GM12878 (cell line): ENCODE results near the gene MRPS14. TPM values are rescaled to one million over a fixed set of nuclear protein-coding genes. Genes with fewer than 3 reads are reported as not detected.
A peak's percentile ranks its signal among the peaks of the same experiment; 100 is the strongest.

Source experiments
- BMI1 ChIP-seq: fragments of 450-650 bp; IDR thresholded peaks from 2 replicates; pipeline ENCODE4 v1.6.1; 2016; ENCODE audit warnings: mild to moderate bottlenecking, moderate library complexity, borderline replicate concordance
- BRCA1 ChIP-seq: IDR thresholded peaks from 2 replicates; pipeline ENCODE4 v1.6.1; 2011; ENCODE audit warnings: low read depth, low read length, improper control_type of control experiment
- DPF2 ChIP-seq: fragments of 450-650 bp; IDR thresholded peaks from 2 replicates; pipeline ENCODE4 v1.6.1; 2017; ENCODE audit warnings: mild to moderate bottlenecking
- IKZF1 ChIP-seq: fragments of 450-650 bp; conservative IDR thresholded peaks from 2 replicates; pipeline ENCODE4 v1.6.1; 2017; ENCODE audit warnings: antibody characterized with exemption, mild to moderate bottlenecking
- KLF5 ChIP-seq: fragments of 450-650 bp; IDR thresholded peaks from 2 replicates; pipeline ENCODE4 v1.6.1; 2014; ENCODE audit warnings: mild to moderate bottlenecking; ENCODE audit not compliant: partially characterized antibody
- LARP7 ChIP-seq: fragments of 450-650 bp; IDR thresholded peaks from 2 replicates; pipeline ENCODE4 v1.6.1; 2017; ENCODE audit warnings: mild to moderate bottlenecking
- NR2C2 ChIP-seq: IDR thresholded peaks from 2 replicates; pipeline ENCODE4 v1.6.1; 2011; ENCODE audit warnings: borderline replicate concordance, low read depth; ENCODE audit not compliant: control insufficient read depth, insufficient read length
- POLR2AphosphoS2 ChIP-seq: IDR thresholded peaks from 2 replicates; pipeline ENCODE4 v1.6.1; 2011; ENCODE audit warnings: low read depth, mild to moderate bottlenecking, low read length, improper control_type of control experiment, moderate library complexity
- SIN3A ChIP-seq: IDR thresholded peaks from 2 replicates; pipeline ENCODE4 v1.6.1; 2012; ENCODE audit warnings: low read depth, low read length, improper control_type of control experiment
- SUZ12 ChIP-seq: fragments of 200-600 bp; sonication (generic); IDR thresholded peaks from one replicate; pipeline ENCODE4 v1.6.1; 2018; ENCODE audit warnings: antibody characterized with exemption, mild to moderate bottlenecking; ENCODE audit not compliant: unreplicated experiment
- ZNF207 ChIP-seq: fragments of 450-650 bp; IDR thresholded peaks from 2 replicates; pipeline ENCODE4 v1.6.1; 2014; ENCODE audit warnings: antibody characterized with exemption, mild to moderate bottlenecking, borderline replicate concordance
- ZNF24 ChIP-seq: fragments of 450-650 bp; IDR thresholded peaks from 2 replicates; pipeline ENCODE4 v1.6.1; 2017; ENCODE audit warnings: antibody characterized with exemption, mild to moderate bottlenecking
- ZNF622 ChIP-seq: fragments of 450-650 bp; IDR thresholded peaks from 2 replicates; pipeline ENCODE4 v1.6.1; 2017; ENCODE audit warnings: mild to moderate bottlenecking, inconsistent platforms
- polyA plus RNA-seq, 11 experiments: library from polyadenylated mRNA; depleted of rRNA in 4 of 11; unstranded in 6 of 11; stranded (reverse) in 5 of 11; fragments of >200 nt; fragmentation: Nextera tagmentation in 4 of 11; fragmentation: Illumina TruSeq in 1 of 11; extraction: Ambion mirVana in 4 of 11; extraction: Trizol in 1 of 11; gene quantifications; 1 replicate in 1 of 11; 2 replicates in 10 of 11; pipeline versions ENCODE4 v1.2.1 to v1.2.3, GENCODE V29; 2011 to 2016; ENCODE audit warnings: inconsistent platforms in 2 of 11, missing spikeins in 2 of 11, low read depth in 1 of 11
- total RNA-seq, 4 experiments: library from RNA; depleted of rRNA in 3 of 4; stranded (reverse); fragments of >200 nt in 3 of 4; fragmentation: Illumina TruSeq in 1 of 4; extraction: Trizol in 1 of 4; gene quantifications; 2 replicates each; pipeline versions ENCODE4 v1.2.1 to v1.2.3, GENCODE V29; 2013 to 2021
- TF ChIP-seq, protein P1 (sequence below): fragments of 450-650 bp; conservative IDR thresholded peaks from 2 replicates; pipeline ENCODE4 v1.6.1; 2017; ENCODE audit warnings: mild to moderate bottlenecking, moderate library complexity
- TF ChIP-seq, protein P2 (sequence below): fragments of 450-650 bp; IDR thresholded peaks from 2 replicates; pipeline ENCODE4 v1.6.1; 2016; ENCODE audit warnings: mild to moderate bottlenecking, moderate library complexity, borderline replicate concordance
- TF ChIP-seq, protein P3 (sequence below): IDR thresholded peaks from 2 replicates; pipeline ENCODE4 v1.6.1; 2012; ENCODE audit warnings: low read depth, low read length, improper control_type of control experiment
- TF ChIP-seq, protein P4 (sequence below): fragments of 450-650 bp; IDR thresholded peaks from 2 replicates; pipeline ENCODE4 v1.6.1; 2016; ENCODE audit warnings: mild to moderate bottlenecking
- TF ChIP-seq, protein P5 (sequence below): fragments of 450-650 bp; IDR thresholded peaks from 2 replicates; pipeline ENCODE4 v1.6.1; 2018; ENCODE audit warnings: mild to moderate bottlenecking, low read depth, moderate library complexity; ENCODE audit not compliant: partially characterized antibody

MRPS14 gene
- total and polyA plus RNA-seq, 10 of the 15 experiments (the other 5 are each of a cell fraction or from before 2014, with no cell fraction given): 31.1 to 224 (median 50.4) TPM

DNA sequence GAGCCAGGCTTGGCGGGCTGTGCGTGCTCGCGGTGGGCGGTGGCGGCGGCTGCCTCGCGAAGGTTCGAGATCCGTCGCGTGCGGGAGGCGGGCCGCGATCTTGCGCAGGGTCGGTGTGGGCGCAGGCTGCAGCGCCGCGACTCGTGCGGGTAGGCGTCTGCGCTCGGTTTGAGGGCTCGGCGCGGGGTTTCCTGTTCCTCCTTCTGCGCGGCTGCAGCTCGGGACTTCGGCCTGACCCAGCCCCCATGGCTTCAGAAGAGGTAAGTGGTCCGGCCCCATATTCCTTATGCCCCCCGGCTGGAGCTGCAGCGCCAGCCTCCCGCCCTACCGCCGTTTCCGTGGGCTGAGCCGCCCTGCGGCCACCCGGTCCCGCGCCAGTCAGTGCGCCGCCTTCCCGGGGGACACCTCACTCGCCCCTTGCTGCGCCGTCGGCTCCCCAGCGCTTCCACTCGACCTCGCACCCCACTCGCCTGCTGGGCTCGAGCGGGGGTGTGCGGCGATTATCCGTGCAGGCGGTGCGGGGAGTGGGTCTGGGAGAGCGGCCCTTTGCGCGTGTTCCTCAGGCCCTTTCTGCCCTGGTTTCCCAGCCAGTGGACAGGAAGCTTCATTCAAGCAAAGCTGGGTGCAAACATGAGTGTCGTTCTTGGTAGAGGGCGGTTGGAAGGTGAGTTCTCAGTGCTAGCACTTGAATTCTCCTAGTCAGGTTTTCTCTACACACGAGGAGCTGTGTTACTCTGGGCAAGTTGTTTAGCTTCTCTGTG lies 23.1 kb downstream of the MRPS14 start, which contains the start of gene CACYBP (continued):
- TF ChIP-seq, protein P1, sequence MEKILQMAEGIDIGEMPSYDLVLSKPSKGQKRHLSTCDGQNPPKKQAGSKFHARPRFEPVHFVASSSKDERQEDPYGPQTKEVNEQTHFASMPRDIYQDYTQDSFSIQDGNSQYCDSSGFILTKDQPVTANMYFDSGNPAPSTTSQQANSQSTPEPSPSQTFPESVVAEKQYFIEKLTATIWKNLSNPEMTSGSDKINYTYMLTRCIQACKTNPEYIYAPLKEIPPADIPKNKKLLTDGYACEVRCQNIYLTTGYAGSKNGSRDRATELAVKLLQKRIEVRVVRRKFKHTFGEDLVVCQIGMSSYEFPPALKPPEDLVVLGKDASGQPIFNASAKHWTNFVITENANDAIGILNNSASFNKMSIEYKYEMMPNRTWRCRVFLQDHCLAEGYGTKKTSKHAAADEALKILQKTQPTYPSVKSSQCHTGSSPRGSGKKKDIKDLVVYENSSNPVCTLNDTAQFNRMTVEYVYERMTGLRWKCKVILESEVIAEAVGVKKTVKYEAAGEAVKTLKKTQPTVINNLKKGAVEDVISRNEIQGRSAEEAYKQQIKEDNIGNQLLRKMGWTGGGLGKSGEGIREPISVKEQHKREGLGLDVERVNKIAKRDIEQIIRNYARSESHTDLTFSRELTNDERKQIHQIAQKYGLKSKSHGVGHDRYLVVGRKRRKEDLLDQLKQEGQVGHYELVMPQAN: no peak; the same call in none of the 2 replicates
- peak; percentile 78 for TF ChIP-seq LARP7
- TF ChIP-seq ZNF207: peak; percentile 61; the same call in 1 of the 2 replicates
- TF ChIP-seq IKZF1: peak; percentile 39
- TF ChIP-seq NR2C2: no peak
- no peak for TF ChIP-seq SUZ12
- peak; percentile 21; the same call in 1 of the 2 replicates for TF ChIP-seq POLR2AphosphoS2
- no peak for TF ChIP-seq BRCA1
- TF ChIP-seq, protein P2, sequence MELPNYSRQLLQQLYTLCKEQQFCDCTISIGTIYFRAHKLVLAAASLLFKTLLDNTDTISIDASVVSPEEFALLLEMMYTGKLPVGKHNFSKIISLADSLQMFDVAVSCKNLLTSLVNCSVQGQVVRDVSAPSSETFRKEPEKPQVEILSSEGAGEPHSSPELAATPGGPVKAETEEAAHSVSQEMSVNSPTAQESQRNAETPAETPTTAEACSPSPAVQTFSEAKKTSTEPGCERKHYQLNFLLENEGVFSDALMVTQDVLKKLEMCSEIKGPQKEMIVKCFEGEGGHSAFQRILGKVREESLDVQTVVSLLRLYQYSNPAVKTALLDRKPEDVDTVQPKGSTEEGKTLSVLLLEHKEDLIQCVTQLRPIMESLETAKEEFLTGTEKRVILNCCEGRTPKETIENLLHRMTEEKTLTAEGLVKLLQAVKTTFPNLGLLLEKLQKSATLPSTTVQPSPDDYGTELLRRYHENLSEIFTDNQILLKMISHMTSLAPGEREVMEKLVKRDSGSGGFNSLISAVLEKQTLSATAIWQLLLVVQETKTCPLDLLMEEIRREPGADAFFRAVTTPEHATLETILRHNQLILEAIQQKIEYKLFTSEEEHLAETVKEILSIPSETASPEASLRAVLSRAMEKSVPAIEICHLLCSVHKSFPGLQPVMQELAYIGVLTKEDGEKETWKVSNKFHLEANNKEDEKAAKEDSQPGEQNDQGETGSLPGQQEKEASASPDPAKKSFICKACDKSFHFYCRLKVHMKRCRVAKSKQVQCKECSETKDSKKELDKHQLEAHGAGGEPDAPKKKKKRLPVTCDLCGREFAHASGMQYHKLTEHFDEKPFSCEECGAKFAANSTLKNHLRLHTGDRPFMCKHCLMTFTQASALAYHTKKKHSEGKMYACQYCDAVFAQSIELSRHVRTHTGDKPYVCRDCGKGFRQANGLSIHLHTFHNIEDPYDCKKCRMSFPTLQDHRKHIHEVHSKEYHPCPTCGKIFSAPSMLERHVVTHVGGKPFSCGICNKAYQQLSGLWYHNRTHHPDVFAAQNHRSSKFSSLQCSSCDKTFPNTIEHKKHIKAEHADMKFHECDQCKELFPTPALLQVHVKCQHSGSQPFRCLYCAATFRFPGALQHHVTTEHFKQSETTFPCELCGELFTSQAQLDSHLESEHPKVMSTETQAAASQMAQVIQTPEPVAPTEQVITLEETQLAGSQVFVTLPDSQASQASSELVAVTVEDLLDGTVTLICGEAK: no peak
- TF ChIP-seq DPF2: peak; percentile 85
- TF ChIP-seq BMI1: no peak
- TF ChIP-seq, protein P3, sequence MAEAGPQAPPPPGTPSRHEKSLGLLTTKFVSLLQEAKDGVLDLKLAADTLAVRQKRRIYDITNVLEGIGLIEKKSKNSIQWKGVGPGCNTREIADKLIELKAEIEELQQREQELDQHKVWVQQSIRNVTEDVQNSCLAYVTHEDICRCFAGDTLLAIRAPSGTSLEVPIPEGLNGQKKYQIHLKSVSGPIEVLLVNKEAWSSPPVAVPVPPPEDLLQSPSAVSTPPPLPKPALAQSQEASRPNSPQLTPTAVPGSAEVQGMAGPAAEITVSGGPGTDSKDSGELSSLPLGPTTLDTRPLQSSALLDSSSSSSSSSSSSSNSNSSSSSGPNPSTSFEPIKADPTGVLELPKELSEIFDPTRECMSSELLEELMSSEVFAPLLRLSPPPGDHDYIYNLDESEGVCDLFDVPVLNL: no peak
- no peak for TF ChIP-seq ZNF24
- TF ChIP-seq, protein P4, sequence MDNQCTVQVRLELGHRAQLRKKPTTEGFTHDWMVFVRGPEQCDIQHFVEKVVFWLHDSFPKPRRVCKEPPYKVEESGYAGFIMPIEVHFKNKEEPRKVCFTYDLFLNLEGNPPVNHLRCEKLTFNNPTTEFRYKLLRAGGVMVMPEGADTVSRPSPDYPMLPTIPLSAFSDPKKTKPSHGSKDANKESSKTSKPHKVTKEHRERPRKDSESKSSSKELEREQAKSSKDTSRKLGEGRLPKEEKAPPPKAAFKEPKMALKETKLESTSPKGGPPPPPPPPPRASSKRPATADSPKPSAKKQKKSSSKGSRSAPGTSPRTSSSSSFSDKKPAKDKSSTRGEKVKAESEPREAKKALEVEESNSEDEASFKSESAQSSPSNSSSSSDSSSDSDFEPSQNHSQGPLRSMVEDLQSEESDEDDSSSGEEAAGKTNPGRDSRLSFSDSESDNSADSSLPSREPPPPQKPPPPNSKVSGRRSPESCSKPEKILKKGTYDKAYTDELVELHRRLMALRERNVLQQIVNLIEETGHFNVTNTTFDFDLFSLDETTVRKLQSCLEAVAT: 0 out of 2 replicates have a peak, but pooled peaks have one; percentile 19
- TF ChIP-seq ZNF622: no peak
- TF ChIP-seq, protein P5, sequence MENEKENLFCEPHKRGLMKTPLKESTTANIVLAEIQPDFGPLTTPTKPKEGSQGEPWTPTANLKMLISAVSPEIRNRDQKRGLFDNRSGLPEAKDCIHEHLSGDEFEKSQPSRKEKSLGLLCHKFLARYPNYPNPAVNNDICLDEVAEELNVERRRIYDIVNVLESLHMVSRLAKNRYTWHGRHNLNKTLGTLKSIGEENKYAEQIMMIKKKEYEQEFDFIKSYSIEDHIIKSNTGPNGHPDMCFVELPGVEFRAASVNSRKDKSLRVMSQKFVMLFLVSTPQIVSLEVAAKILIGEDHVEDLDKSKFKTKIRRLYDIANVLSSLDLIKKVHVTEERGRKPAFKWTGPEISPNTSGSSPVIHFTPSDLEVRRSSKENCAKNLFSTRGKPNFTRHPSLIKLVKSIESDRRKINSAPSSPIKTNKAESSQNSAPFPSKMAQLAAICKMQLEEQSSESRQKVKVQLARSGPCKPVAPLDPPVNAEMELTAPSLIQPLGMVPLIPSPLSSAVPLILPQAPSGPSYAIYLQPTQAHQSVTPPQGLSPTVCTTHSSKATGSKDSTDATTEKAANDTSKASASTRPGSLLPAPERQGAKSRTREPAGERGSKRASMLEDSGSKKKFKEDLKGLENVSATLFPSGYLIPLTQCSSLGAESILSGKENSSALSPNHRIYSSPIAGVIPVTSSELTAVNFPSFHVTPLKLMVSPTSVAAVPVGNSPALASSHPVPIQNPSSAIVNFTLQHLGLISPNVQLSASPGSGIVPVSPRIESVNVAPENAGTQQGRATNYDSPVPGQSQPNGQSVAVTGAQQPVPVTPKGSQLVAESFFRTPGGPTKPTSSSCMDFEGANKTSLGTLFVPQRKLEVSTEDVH: no peak
- peak; percentile 25 for TF ChIP-seq KLF5
- 0 out of 2 replicates have a peak, but pooled peaks have one; percentile 34 for TF ChIP-seq SIN3A
